GM13977 (cell line): ENCODE results near the gene ELP1.

Source experiments
- DNase-seq: peaks from one replicate; pipeline ENCODE4 v3.0.0; 2012; ENCODE audit warnings: low spot score
- CTCF ChIP-seq: IDR thresholded peaks from 2 replicates; pipeline ENCODE4 v1.5.1; 2012; ENCODE audit warnings: mild to moderate bottlenecking, control low read depth; ENCODE audit not compliant: insufficient read depth; ENCODE audit errors: extremely low read depth, missing control alignments
- in situ Hi-C: fragments of 300-500 bp; cut with MboI; formaldehyde crosslinking; loops from one replicate; pipeline ENCODE4 v1.12.0; 2022; ENCODE audit warnings: low sequenced_read_pairs, low pct_unique_long_range_greater_than_20kb, mixed read lengths, inconsistent platforms; ENCODE audit not compliant: unreplicated experiment

The ELP1 gene

GRCh38 chr9:108874058-108874788 is 59.7 kb downstream of the ELP1 start:
- TF ChIP-seq CTCF, result no peak
- in situ Hi-C loops, result no loop called here

GRCh38 chr9:108869092-108869725 is 64.7 kb downstream of the ELP1 start:
- DNase-seq, result no peak
- in situ Hi-C loops, result no loop called here
- no peak for TF ChIP-seq CTCF

More at GRCh38 chr9:108874058-108874788, 59.7 kb downstream of the ELP1 start:
- DNase-seq, result no peak

GRCh38 chr9:108867829-108868228 is 66.1 kb downstream of the ELP1 start:
- in situ Hi-C loops, result no loop called here
- TF ChIP-seq CTCF, result no peak
- DNase-seq, result no peak

- DNase-seq, result no peak
- no peak for TF ChIP-seq CTCF
- in situ Hi-C loops, result no loop called here
Observed at GRCh38 chr9:108867116-108867515, 66.8 kb downstream of the ELP1 start.

GRCh38 chr9:108866001-108866420 is 67.9 kb downstream of the ELP1 start:
- DNase-seq, result no peak
- in situ Hi-C loops, result no loop called here
- no peak for TF ChIP-seq CTCF

GRCh38 chr9:108865037-108865436 is 68.9 kb downstream of the ELP1 start:
- DNase-seq, result no peak
- in situ Hi-C loops, result no loop called here
- TF ChIP-seq CTCF, result no peak
